ENCODE results near the gene GRID1.
A peak's percentile ranks its signal among the peaks of the same experiment; 100 is the strongest.

GRID1 gene

DNA sequence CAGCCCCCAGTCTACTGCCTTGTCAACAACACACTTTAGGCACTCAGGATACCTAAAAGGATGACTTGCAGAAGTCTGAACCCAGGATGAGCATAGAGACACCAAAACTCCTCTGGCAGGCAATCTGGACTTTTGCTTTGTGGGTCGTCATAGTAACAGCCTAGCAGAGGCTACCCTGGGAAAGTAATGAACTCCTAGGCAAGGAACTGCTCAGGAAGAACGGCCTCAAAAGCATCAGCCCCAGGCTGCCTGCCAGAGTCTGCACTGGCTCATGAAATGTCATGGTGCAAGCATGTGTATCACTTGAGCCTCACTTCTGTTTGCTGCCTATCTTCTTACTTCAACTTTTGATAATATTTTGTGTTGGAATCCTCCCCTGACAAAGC, 715.1 kb downstream of the GRID1 start:
- H3K27ac Mint-ChIP-seq = peak overlapping the region; percentile 7
- H3K27me3 Mint-ChIP-seq (ENCODE audit: low read depth, poor library complexity) = peaks cover 3% of the 10 kb centered on the region
- DNase-seq = no peak

GRCh38 chr10:85650791-85651496, 715.7 kb downstream of the GRID1 start:
- DNase-seq = no peak
- peak overlapping the region; percentile 7 for H3K27ac Mint-ChIP-seq
- H3K9me3 Mint-ChIP-seq = no peaks in the 10 kb centered on the region
- no peak overlapping the region for H3K4me3 Mint-ChIP-seq
- peaks cover 3% of the 10 kb centered on the region for H3K27me3 Mint-ChIP-seq (ENCODE audit: low read depth, poor library complexity)
- no peak for TF ChIP-seq CTCF (IDR thresholded peaks at IDR 0.05)
- no peaks in the 10 kb centered on the region for H3K36me3 Mint-ChIP-seq (ENCODE audit: low read depth)
- peaks cover 17% of the 10 kb centered on the region for H3K4me1 Mint-ChIP-seq

More for the DNA sequence above, 715.1 kb downstream of the GRID1 start:
- Mint-ChIP-seq H3K9me3 (no peaks in the 10 kb centered on the region), H3K36me3 (ENCODE audit: low read depth) (no peaks in the 10 kb centered on the region), H3K4me3 (no peak overlapping the region), H3K4me1 (peaks cover 12% of the 10 kb centered on the region)
- TF ChIP-seq CTCF (IDR thresholded peaks at IDR 0.05) = no peak

- Mint-ChIP-seq H3K27ac (no peak overlapping the region), H3K36me3 (ENCODE audit: low read depth) (no peaks in the 10 kb centered on the region), H3K4me3 (no peak overlapping the region), H3K4me1 (peaks cover 32% of the 10 kb centered on the region), H3K9me3 (no peaks in the 10 kb centered on the region), H3K27me3 (ENCODE audit: low read depth, poor library complexity) (no peaks in the 10 kb centered on the region)
- DNase-seq = no peak
- TF ChIP-seq CTCF (IDR thresholded peaks at IDR 0.05) = no peak
These were observed 717.1 kb downstream of the GRID1 start for GRCh38 chr10:85649461-85649860.

DNA sequence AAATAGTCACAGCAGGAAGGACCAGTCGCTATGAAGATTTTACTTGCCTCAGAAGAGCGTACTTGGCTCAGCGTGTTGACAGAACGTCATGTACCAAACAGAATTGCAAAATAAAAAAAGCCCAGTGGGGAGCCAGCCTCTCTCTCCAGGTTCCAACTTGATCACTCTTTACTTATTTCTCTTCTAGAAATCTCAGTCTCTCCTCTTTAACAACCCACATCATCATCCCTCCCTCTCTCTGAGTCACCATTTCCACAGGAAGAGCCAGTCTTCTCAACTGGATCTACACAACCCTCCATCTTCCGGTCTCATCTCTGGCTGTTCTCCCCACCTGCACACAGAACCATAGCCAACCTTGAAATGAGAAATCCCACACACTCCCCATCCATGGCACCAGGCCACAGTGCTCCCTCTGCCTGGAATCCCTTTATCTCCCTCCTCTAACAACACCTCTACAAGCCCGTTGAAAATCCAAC, 718.3 kb downstream of the GRID1 start:
- peaks cover 43% of the 10 kb centered on the region for H3K4me1 Mint-ChIP-seq
- no peaks in the 10 kb centered on the region for H3K9me3 Mint-ChIP-seq
- no peak overlapping the region for H3K4me3 Mint-ChIP-seq
- no peak overlapping the region for H3K27ac Mint-ChIP-seq
- no peaks in the 10 kb centered on the region for H3K36me3 Mint-ChIP-seq (ENCODE audit: low read depth)
- no peak for TF ChIP-seq CTCF (IDR thresholded peaks at IDR 0.05)
- no peak for DNase-seq
- no peaks in the 10 kb centered on the region for H3K27me3 Mint-ChIP-seq (ENCODE audit: low read depth, poor library complexity)

DNA sequence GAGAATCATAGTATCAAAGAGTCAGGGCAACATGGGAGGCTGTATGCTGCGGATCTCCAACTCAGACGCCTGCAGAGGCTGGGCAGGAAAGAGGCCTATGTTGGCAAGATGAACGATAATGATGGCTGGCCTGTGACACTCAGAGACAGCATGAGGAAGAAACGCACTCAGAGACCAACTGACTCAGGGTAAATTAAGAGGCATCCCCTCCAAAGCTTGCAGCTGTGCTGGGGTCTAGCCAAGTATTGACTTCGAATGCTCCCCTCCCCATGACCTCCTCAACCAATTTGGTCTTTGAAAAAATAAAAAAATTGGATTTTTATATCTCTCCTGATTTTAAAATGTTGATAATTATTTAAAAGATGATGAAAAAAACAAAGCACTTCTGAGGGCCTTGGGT, 718.9 kb downstream of the GRID1 start:
- H3K4me3 Mint-ChIP-seq = no peak overlapping the region
- TF ChIP-seq CTCF (IDR thresholded peaks at IDR 0.05) = no peak
- no peak overlapping the region for H3K27ac Mint-ChIP-seq
- H3K9me3 Mint-ChIP-seq = no peaks in the 10 kb centered on the region
- peaks cover 49% of the 10 kb centered on the region for H3K4me1 Mint-ChIP-seq
- H3K27me3 Mint-ChIP-seq (ENCODE audit: low read depth, poor library complexity) = no peaks in the 10 kb centered on the region
- no peak for DNase-seq
- H3K36me3 Mint-ChIP-seq (ENCODE audit: low read depth) = no peaks in the 10 kb centered on the region

Data from nephron progenitor cell (in vitro differentiated cells).